Measurements from ENCODE around the gene GPR153. TPM values are rescaled to one million over a fixed set of nuclear protein-coding genes. Genes with fewer than 3 reads are reported as not detected.
A peak's percentile ranks its signal among the peaks of the same experiment; 100 is the strongest.

The GPR153 gene
- total RNA-seq, 1 experiment from 2014 or later, result 4.8 TPM

GRCh38 chr1:6287029-6287428 lies 26.1 kb upstream of the GPR153 start:
- DNase-seq (ENCODE audit: low spot score), result no peak

GRCh38 chr1:6286266-6286665 lies 25.4 kb upstream of the GPR153 start:
- DNase-seq (ENCODE audit: low spot score), result no peak

DNA sequence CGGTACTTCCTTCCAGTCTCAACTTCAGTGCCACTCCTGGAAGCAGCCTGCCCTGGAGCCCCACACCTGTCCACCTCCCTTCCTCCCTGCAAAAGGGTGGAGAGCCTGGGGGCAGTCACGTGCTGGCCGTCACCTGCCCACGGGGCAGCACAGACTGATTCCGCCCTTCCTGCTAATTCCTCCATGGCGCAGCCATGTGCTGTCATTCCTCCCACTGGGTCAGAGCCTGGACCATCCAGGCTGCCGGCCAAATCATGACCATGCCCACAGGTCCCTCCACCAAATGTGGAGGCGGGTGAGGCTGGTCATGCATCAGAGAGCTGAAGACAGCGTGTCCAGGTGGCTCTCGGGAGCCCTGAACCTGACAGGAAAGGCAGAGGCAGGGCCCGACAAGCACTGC lies 24.4 kb upstream of the GPR153 start:
- DNase-seq (ENCODE audit: low spot score), result no peak

- no peak for DNase-seq (ENCODE audit: low spot score)
These were observed 21.8 kb upstream of the GPR153 start for GRCh38 chr1:6282577-6283270.

- DNase-seq (ENCODE audit: low spot score), result no peak
These were observed 20.9 kb upstream of the GPR153 start for GRCh38 chr1:6281511-6282402.

GRCh38 chr1:6280761-6281451 lies 20.0 kb upstream of the GPR153 start:
- no peak for DNase-seq (ENCODE audit: low spot score)

- DNase-seq (ENCODE audit: low spot score), result no peak
These were observed 18.9 kb upstream of the GPR153 start for GRCh38 chr1:6279613-6280383.

DNA sequence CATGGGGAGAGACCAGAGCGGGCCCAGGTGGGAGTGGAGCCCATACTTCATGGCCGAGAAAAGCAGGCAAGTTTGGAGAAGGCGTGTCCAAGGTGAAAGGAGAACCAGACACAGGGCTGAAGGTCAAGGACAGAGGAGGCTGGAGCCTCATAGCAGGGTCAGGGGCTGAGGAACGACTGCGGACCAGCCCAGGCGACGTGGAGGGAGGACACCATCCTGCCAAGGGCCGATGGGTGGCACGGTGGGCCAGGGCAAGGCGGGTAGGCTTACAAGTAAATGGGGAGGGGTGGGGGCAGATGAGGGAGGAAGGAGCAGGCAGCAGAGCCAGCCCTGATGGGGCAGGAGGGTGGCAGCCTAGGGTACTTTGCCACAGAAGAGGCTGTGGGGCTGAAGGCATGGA lies 18.2 kb upstream of the GPR153 start:
- DNase-seq (ENCODE audit: low spot score), result no peak

GRCh38 chr1:6278263-6278662 lies 17.4 kb upstream of the GPR153 start:
- no peak for DNase-seq (ENCODE audit: low spot score)

- DNase-seq (ENCODE audit: low spot score), result no peak
These were observed 16.1 kb upstream of the GPR153 start for GRCh38 chr1:6276811-6277555.

- no peak for DNase-seq (ENCODE audit: low spot score)
These were observed 15.2 kb upstream of the GPR153 start for GRCh38 chr1:6275826-6276782.

DNA sequence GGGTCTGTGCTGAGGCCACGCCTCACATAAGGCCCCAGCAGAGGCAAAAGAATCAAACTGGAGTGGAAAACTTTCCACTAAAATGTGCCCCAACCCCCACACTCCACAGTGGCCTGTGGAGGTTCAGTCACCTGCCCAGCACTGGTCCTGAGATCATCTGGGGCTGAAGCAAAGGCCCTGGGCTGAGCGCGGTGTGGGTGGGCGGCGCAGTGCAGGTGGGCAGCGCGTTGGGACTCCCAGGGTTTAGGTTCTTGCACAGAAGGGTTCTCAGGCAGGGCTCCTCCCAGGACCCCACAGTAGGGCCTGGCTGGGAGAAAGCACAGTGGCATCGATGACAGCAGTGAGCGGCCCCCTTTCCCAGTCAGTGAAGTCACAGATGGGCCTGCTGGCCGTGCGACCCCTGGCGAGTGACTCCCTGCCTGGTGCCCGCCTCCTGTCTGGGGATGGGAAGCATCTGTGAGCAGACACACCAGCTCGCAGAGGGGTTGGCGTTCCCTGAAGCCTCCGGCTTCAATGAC lies 13.8 kb upstream of the GPR153 start:
- DNase-seq (ENCODE audit: low spot score), result no peak

DNA sequence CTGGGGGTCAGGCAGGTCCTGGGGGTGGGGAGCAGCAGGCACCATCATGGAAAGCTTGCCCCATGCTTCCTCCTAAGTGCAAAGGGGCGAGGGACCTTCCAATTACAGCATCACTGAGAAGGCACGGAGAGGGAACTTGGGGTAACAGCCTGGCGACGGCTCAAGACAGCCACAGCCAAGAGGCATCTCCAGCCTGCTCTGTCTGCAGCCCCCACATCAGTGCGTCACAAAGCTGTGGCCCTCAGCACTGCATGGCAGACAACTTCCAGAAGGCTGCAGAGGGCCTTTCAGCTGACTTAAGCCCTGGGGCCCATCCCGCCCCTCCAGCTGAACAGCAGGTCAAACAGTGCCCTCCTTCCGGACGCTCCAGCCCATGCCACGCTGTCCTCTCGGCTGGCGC lies 13.2 kb upstream of the GPR153 start:
- DNase-seq (ENCODE audit: low spot score), result no peak

DNA sequence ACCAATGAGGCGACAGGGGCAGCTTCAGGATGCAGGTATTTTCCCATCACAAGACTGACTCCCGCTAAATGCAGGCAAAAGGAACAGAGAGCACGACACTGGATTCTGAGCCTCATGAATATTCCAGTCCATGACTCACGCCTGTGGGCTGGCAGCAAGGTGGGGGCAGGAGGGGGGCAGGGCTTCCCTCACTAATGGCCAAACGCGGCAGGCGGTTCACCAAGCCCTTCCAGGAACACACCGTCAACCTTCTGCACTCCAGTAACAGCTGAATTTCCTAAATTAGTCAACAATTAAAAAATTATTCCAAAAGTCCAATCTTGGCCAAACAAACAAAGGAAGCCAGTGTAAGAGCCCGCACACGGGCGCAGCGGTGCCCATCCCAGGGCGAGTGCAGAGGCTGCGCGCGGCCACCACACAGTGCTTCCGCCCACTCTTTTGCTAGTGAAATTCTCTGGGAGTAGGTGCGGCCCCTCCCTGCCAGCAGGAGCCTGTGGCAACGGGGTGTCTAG lies 12.5 kb upstream of the GPR153 start:
- peak; percentile 57 for DNase-seq (ENCODE audit: low spot score)

DNA sequence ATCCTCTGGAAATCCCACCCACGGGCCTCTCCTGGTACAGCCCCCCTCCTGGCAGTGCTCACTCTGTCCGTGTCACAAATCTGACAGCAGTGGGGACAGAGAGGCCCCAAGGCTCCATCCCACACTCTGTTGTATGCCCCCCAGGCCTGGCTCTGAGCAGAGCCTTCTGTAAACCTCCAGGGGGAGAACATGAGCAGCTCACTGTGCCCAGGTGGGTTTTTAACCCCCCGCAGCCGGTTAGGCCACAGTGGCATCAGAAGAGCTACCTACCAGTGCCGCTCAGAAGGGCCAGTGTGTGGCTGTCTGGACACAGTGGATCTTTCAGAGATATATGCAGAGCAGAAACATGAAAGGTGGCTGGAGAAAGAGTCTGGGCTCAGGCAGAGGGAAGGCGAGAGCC lies 12.0 kb upstream of the GPR153 start:
- no peak for DNase-seq (ENCODE audit: low spot score)

- no peak for DNase-seq (ENCODE audit: low spot score)
These were observed 11.6 kb upstream of the GPR153 start for GRCh38 chr1:6272452-6272851.

- no peak for DNase-seq (ENCODE audit: low spot score)
These were observed 10.7 kb upstream of the GPR153 start for GRCh38 chr1:6271554-6271953.

DNA sequence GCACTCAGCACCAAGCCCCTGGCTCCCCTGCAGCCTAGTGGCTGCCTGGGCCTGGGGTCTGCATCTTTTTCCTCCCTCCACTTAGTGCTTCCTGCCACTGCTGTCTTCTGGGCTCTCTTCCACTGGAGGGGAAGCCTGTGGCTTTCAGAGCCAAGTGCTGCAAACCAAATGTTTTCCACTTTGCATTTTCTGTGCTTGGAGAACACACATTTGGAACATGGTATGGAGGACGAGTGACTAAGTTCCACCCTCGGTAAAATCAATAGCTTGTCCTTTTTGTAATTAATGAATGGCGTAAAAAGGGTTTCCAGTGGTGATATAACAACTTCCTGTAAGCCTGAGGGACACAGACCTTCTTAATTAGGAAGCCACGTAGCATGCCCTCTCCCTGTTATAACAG lies 10.1 kb upstream of the GPR153 start:
- DNase-seq (ENCODE audit: low spot score), result no peak

DNA sequence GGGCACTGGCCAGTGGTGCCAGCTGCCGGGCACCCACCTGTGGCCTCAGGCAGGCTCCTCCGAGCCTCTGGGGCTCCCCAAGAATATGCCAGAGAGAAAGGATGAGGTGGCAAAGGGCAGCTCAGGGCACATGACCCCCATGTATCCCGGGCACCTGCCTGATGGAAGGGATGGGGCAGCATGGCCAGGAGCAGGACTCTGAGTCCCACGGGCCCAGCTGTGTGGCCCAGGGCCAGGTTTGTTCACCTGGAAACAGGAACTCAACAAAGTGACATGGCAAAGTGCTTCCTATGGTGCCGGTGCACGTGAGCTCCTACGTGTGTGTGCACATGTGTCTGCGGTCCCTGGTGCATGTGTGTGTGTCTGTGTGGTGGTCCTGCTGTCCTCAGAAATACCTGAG lies 9.5 kb upstream of the GPR153 start:
- peak; percentile 58 for DNase-seq (ENCODE audit: low spot score)
